DMS79 treated with DMSO at 0.1 percent for 48 hours (cell line): ENCODE data around the gene CCDC57.
A peak's percentile ranks its signal among the peaks of the same experiment; 100 is the strongest.

Experiments used
- DNase-seq: peaks from one replicate; lab custom pipeline; 2025; lab: John Stamatoyannopoulos, UW

CCDC57 gene

DNA sequence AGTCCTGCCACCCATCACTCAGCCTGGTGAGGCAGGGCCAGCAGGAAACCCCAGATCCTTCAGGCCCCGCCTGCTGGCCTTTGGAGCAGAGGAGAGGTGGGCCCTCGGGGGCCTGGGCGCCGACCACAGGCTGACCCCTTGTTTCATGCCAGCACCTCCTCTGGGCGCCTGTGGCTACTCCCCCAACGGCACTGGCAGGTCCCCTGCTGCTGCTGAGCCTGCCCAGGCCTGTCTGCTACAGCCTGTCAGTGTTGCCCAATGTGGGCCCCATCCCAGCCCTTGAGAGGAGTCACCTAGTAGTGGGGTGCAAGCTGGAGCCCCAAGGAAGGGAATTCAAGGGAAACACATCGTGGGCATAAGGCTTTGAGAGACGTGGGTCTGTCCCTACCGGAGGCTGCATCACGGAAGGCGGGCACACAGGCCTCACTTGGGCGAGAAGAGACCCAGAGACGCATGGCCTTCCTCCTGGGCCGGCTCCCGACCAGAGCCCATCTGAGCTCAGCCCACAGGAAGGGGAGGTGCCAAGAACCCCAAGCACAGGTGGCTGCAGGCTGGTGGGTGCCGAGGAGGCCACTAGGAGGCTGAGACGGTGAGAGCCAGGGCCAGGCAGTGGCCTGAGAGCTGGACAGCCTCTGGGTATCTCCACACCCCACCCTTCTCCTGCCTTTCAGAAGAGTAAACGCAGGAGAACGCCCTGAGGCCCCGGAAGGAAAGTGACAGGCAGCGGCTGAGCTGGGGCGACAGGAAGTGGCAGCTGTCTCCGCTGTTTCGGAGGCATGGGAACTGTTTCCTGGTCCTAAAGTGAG lies 106.6 kb downstream of the CCDC57 start:
- DNase-seq: no peak

DNA sequence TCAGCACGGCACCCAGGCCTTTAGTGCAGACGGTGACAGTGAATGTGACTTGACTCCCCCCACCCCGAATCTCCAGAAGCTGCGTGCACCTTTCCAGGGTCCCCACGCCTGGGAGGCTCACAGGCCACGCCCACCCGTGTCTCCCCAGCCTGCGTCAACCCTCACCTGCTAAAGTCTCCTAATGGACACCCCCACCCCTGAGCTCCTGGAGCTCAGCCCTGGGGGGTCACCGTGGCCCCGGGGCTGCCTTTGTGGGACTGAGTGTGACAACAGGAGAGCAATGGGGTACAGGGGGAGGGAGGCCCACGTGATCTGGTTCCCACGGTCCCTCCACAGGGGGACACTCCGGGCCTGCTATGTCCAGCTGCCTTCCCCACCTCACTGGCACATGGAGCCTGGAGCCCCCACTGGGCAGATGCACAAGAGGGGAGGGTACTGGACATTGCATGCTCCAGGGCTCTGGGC lies 107.2 kb downstream of the CCDC57 start:
- DNase-seq: no peak

DNA sequence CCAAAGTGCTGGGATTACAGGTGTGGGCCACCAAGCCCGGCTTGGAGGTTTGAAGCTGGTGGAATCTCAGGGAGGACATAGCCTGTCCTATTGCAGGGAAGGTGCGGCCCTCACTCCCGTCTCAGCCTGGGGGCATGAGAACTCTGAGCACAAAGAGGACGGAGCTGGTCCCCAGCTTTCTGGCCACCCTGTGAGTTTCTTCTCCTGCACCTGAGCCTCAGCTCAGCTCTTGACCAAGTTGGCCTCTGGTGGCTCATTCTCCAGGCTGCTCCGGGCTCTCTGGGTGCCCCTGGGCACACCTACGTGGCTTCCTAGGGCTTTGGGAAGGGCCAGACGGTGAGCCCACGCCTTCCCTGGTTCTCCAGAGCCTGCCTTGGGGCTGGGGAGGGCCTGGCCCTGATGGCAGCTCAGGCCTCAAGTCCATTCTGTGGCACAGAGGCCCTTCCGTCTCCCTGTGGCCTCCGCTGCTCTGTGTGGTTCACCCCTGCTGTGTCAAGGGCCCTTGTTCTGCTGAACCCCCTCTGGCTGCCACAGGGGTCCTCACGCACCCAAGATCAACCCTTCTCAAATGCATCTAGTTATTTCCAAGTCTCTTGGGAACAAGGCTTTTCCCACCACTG lies 107.7 kb downstream of the CCDC57 start:
- DNase-seq: no peak

DNA sequence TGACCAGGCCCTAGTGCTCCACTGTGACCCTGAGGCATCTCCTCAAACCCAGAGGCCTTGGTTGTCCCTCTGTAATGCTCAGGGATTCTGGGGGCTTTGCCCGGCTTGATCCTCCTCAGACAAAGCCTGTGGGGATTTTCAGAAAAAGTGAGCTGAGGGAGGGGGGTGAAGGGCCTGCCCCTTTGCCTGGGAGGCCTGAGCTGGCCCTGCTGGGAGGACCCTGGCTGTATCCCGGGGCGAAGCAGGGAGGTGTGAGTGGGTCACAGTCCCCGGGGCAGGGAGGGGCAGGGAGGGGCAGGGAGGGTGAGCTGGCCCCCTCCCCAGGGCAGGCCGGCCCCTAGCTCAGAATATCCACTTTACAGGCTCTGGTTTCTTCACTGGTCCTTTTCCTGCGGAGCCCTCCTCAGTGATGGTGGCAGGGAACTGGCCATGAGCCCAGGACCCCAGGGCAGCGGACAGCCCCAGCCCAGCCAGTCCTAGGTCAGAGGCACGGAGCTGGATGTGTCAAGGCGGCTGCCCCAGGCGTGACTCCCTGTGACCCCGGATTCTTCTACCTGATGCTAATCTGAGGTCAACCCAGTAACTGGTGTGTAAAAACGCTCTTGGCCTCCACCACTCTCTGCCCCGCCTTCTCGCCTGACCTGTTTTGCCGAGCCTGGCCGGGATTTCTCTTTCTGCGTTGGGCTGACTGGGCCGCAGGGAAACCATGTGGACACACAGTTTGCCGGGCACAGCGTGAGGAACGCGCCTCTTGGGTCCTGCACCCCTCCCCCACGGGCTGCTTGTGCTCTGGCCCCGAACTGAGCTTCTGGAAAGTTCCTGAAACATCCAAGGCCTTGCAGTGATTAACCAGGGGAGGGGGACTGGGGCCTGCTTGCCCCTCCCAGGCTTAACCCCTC lies 108.8 kb downstream of the CCDC57 start:
- DNase-seq: no peak

DNA sequence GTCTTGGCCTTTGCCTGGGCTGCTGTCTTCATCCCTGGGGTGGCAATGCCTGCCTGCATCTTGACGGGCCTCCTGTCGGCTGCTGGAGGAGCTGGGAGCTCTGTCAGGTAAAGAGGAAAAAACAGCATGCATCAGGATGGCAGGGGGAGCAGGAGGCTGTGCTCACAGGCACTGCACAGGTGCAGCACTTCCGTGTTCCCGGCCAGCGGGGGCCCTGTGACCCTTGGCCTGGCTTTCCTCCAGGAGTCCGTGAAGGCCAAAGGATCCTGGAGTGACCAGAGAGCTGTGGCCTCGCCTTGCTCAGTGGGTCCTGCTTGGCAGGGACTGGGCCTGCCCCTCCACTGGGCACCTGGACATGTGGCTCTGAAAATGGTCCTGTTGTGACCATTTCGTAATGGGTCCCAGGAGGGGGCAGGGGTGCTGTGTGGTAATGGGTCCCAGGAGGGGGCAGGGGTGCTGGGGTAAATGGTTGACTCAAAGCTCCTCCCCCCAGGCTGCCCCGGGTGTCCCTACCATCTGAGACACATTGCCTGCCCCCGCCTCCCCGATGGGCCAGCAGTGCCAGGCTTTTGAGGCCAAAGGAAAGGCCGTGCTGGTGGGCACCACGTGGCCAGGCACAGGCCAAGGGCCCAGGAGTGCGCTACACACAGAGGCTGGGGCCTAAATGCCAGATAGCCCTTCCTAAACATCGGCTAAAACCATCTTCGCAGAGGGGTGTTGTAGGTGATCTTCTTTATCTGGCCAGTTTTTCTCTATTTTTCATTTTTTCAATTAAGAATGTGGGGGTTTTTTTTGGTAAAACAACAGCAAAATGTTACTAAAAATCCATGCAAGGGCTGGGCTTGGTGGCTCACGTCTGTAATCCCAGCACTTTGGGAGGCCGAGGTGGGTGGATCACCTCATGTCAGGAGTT lies 110.6 kb downstream of the CCDC57 start:
- no peak for DNase-seq

DNA sequence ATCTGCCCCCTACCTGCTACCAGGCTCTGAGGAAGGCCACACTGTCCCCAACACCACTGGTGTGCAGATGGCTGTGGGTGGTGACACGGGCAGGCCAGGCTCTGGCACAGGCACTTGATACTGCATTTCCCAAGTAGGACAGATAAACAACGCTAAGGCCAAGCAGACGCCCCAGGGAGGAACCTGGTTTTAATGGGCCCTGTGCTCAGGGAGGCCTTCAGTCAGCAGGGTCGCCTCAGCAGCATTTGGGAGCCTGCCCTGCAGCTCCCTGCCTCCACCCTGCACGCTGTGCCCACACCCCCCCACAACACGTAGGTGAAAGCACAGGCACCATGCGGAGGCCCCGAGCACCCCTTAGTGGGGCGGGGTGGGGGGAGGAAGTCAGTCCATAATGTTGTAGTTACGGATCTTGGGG lies 111.3 kb downstream of the CCDC57 start:
- no peak for DNase-seq

DNA sequence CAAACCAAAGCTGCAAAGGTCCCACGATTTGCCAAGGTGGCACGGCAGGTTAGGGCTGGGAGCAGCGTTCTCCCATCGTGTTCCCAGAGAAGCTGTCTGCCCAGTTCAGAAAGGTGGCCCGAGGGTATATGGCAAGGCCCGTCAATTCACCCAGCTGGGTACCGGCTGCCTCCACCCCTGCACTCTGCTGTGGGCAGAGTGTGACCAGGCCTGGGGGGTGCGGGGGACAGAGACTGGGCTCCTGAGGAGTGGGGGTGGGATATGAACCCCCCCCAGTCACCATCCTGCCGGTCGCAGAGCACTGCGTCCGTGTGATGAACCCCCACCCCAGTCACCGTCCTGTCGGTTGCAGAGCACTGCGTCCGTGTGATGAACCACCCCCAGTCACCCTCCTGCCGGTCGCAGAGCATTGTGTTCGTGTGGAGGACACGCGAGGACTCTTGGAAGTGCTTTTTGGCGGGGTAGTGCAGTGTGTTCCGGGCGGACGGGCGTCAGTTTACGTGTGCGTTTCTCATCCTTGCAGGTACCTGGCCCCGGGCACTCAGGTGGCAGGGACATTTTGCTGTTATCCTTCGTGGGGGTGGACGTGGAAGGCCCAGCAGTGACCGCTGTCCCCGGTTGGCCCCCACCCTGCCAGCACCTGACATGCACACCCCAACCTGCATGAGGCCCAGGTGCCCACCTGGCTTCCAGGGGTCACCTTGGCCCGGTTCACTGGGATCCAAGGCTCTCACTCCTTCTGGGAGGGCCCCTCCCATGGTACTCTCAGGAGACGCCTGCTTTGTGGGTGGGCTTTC lies 111.9 kb downstream of the CCDC57 start:
- DNase-seq: no peak

DNA sequence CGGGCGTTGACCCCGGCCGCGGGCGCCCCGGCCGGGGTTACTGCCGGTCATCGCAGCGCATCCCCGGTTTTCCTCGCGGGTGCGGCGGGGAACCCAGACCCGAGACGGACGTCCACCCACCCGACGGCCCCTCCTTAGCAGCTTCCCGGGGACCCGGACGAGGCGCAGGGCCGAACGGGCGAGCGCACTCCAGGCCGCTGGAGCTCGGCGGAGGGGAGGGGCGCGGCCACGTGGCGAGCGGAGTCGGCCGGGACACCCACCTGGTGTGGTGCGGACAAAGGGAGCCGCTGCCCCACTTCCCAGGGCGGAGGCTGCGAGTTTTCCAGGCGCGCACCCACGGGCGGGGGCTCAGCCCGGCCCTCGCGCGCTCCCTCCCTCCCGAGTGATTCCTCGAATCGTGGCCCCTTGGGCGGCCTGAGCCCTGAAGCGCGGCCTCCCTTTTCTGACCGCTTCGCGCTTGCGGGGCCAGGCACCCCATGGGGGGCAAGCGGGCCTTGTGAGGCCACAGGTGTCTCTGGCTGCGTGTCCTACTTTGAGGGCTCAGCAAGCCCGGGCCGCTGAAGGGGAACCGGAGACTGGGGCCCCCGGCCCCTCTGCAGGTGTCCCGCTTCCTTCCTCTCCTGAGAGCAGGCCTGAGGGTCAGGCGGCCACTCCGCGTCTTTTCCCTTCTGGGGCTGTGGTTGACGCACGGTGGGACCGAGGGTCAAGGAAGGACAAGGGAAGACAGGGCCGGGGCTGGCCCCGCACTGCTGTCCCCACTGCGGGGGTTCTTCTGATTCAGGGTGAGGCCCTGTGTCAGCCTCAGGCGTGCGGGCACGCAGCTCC lies 113.5 kb downstream of the CCDC57 start:
- DNase-seq: no peak

DNA sequence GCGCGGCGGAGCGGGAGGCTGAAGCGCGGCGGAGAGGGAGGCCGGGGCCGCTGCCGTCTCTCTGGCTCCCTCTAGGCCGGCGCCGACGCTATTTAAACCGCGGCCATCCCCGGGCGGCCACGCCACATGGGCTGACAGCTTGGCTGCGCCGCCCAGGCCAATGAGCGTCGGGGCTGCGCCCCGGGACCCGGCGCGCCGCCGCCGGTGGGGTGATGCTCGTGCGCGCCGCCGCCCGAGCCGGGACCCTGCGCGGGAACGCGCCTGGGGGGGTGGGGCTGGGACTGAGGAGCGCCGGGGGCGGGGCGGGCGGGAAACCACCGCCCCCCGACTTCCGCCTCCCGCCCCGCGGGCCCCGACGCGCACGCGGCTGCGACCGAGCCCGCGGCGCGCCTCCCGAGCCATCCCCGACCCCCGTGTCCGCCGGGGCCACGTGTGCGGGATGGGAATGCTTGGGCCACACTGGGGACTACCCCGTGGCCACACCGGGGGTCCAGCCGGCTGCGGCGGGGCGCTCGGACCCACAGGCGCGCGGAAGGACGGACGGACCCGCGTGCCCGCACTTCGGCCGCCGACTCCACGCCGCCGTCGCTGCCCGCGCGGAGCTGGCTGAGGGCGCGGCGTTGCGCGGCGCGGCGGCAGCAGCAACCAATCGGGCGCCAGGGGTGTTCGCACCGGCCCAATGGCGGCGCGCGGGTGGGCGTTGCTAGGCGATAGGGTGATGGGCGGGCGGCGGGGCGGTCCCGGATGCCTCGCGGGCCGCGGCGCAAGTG lies 114.3 kb downstream of the CCDC57 start, which contains the start of gene FASN:
Gene FASN (minus strand): TSS at position 68 of the 770 bp plus-strand sequence. CDS start 1,791 bp downstream, outside the sequence.
- peak; percentile 45 for DNase-seq

DNA sequence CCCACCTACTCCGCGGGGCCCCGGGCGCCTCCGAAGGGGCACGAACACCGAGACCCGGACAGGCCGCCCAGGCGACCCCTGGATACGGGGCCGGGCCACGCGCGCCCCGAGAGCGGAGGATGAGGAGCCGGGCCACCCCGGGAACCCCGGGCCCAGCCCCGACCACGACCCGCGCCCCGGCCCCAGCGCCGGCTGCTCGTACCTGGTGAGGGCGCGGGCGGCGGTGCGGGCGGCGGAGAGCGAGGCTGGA lies 114.8 kb downstream of the CCDC57 start:
- DNase-seq: no peak

DNA sequence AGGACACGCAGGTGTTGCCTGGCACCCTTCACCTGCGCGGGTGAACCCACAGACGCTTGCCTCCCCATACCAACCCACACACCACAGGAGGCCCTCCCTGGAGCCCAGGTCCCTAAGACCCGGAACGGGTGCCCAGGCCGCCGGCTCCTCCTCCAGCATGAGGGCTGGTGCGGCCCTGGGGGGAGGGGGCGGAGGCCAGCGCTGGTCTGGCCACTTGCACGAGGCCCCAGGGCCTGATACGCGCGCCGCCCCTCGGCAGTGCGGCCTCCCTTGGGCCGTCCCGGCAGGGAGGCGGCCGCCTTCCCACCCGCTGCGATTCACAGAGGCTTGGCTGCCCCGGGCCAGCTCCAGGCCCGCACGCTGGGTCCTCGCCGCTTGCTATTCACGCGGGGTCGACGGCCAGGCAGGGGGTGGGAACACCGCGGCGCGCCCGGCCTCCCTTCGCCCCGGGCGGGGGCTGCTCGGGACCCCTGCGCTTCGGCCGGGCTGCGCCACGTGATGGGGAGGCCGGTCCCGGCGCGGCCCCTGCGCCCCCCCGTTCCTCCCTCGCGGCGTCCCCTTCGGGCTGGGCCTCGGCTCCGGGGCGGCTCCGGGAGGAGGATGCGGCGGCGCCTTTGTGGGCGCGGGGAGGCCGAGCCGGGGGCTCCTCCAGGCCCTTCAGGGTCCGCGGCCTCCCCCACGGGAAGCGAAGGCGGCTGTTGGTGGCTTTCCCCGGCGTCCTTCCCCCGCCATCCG lies 115.3 kb downstream of the CCDC57 start:
- DNase-seq: no peak

DNA sequence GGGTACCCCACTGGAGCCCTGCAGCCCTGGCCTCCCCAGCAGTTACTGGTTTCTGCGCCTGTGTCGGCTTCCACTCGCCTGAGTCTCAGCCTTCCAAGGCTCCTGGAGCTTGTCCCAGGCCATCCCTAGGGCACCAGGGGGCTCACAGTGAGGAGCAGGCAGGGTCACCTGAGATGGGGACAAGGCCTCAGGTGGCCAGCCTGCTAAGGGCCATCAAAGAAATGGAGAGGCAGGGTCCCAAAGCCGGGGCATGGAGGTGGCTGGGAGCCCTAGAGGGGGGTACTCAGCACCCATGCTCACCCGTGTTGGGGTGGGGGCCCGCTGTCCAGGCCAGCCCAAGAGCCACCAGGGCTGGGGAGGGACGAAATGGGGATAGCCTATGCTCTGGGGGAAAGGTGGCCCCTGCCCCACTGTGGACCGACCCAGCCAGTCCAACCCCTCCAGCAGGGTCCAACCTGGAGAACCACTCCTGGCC lies 115.9 kb downstream of the CCDC57 start:
- DNase-seq: no peak

DNA sequence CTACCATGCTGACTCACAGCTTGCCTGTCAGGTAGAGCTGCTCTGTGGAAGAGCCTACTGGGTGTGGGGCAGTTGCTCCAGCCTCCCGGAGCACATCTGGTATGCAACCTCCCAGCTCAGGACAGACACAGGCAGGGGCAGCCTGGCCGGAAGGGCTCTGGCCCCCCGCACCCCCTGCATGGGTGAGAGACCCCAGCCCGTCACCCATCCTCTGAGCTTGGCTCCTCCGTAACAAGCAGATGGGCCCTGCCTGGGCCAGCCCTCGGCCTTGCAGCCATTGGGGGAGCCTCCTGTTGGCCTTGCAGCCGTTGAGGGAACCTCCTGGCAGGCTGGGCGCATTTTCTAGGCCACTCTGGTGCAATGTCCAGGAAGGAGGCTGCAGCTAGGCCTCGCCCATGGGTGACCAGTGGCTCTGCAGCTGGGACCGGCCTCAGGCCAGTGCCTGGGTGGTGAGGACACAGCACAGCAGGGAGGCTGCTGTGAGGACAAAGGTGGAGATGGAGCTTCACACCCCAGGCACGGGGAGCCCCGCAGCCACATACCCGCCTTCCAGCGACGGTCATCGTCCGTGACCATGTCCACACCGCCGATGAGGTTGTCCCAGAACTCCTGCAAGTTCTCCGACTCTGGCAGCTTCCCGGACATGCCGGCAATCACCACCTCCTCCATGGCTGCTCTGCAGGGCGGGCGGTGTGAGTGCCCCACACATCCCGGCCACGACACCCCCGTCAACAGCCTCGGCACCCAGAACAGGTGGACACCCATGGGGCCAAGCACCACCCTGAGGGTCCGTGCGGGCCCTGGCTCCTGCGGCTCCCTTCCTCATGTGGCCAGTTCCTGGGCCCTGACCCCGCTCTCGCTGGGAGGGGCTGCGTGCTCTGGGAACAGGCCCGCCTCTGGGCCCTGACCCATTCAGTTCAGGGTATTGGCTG lies 116.6 kb downstream of the CCDC57 start:
- no peak for DNase-seq

DNA sequence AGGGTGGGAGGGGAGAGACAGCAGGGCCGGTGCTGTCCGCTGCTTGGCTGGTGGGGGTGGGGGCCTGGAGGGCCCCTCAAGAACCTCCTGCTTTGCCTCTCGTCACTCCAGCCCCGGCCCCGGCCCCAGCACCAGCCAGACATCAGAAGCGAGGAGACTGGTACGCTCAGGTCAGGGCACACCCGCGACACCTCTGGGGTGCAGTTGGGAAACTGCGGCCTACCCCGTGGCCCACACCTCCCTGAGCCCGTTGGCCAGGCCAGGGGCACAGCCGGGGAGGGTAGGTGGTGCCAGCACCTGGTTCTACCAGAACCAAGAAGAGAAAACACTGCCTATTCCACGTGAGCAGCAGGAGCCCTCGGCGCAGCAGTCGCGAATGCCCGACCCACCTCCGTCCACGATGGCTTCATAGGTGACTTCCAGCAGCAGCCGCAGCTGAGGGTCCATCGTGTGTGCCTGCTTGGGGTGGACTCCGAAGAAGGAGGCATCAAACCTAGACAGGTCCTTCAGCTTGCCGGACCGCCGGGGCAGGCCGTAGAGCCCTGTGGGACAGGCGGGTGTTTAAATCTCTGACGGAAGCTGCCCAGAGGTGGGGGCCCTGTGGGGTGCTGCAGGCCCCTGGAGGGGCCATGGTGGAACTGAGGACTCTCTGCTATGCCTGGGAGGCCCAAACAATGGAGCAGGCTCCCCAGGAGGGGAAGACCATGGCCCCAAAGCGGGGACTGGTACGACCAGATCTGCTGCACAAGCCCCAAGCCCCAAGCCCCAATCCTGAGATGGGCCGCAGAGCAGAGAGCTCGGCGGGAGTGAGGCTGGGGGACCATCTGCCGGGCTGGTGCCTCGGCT lies 117.5 kb downstream of the CCDC57 start:
- DNase-seq: no peak

DNA sequence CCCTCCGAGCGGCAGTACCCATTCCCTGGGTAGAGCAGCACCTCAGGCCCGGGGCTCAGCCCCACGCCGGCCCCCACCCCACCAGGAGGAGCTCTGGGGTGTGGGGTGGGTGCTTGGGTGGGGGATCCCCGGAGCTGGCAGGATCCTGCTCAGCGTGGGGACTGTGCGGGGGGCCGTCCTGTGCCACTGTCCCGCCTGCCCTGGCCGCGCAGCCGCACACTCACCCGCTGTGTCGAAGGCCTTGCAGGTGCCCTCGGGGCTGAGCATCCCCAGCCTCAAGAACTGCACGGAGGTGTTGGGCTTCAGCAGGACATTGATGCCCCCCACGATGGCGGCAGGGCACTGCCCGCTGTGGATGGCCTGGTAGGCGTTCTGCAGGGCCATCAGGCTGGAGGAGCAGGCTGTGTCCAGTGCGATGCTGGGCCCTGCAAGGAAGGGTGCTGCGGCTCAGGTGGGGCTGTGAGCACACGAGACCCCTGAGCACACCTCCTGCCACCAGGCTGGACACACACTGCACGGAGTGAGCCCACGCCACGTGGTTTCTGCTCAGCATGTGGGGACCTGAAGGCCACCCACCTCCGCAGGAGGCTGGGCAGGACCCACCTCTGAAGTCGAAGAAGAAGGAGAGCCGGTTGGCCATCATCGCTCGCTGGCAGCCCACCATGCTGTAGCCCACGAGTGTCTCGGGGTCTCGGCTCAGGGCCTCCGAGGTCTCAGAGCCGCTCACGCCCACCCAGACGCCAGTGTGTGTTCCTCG lies 119.5 kb downstream of the CCDC57 start:
- DNase-seq: no peak

DNA sequence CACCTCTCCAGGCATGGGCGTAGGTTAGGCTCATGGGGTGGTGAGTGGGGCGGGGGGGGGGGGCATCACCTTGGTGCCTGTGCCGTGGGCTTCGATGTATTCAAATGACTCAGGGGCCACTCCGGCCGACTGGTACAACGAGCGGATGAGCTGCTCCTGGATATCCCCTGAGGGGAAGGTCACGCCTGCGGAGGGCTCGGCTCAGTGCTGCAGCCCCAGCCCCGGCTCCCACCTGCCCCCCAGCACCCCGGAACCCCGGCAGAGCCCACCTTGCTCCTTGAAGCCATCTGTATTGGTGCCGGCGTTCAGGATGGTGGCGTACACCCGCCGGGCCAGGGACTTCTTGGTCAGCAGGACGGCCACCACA lies 120.0 kb downstream of the CCDC57 start:
- DNase-seq: no peak
